H1 (cell line): Measurements from ENCODE around the gene SLC13A3. TPM values are rescaled to one million over a fixed set of nuclear protein-coding genes. Genes with fewer than 3 reads are reported as not detected.

Source experiments
- CTCF ChIA-PET: fragments of 300-600 bp; sonication (Branson Sonifier 250); formaldehyde crosslinking; loops from one replicate; lab custom pipeline; 2021; ENCODE audit not compliant: partially characterized antibody; lab: Charles Lee
- POLR2A ChIA-PET: fragments of 300-600 bp; sonication (Branson Sonifier 250); formaldehyde crosslinking; loops from one replicate; lab custom pipeline; 2021; ENCODE audit warnings: inconsistent platforms; ENCODE audit not compliant: partially characterized antibody; lab: Charles Lee
- DNase-seq, 2 experiments: peaks; one replicate each; pipeline versions ENCODE4 v3.0.0 to v3.0.0-alpha.2; 2010 to 2022; ENCODE audit warnings: low spot score in 2 of 2, low read depth in 1 of 2, mixed read lengths in 1 of 2
- FAIRE-seq: peaks from 2 replicates; lab custom pipeline; 2011; peaks lifted over from hg19 to GRCh38; lab: Jason Lieb, UNC
- H2AFZ ChIP-seq: 2 replicates; pipeline ENCODE4 v1.8.1; 2012; ENCODE audit warnings: low read length, inconsistent platforms
- H2AK5ac ChIP-seq: 2 replicates; pipeline ENCODE4 v1.6.1; 2013; ENCODE audit warnings: low read depth, low read length
- H2BK120ac ChIP-seq: replicated peaks from 2 replicates; pipeline ENCODE3; 2013; ENCODE audit warnings: low read depth, low read length, inconsistent platforms
- H2BK12ac ChIP-seq: 2 replicates; pipeline ENCODE4 v1.6.1; 2013; ENCODE audit warnings: low read depth, low read length
- H2BK15ac ChIP-seq: 2 replicates; pipeline ENCODE4 v1.6.1; 2013; ENCODE audit warnings: low read length
- H2BK20ac ChIP-seq: 2 replicates; pipeline ENCODE4 v1.6.1; 2013; ENCODE audit warnings: low read length
- H2BK5ac ChIP-seq: 2 replicates; pipeline ENCODE4 v1.6.1; 2013; ENCODE audit warnings: low read depth, low read length
- H3K14ac ChIP-seq: 2 replicates; pipeline ENCODE4 v1.6.1; 2013; ENCODE audit warnings: inconsistent platforms; ENCODE audit not compliant: insufficient read length
- H3K18ac ChIP-seq: 2 replicates; pipeline ENCODE4 v1.6.1; 2013; ENCODE audit warnings: low read length; ENCODE audit errors: extremely low read depth
- H3K23ac ChIP-seq: 2 replicates; pipeline ENCODE4 v1.6.1; 2013; ENCODE audit warnings: inconsistent platforms; ENCODE audit not compliant: insufficient read length
- H3K23me2 ChIP-seq: 2 replicates; pipeline ENCODE4 v1.6.1; 2013; ENCODE audit warnings: low read depth, low read length
- H3K27ac ChIP-seq: 2 replicates; pipeline ENCODE4 v1.6.1; 2011; ENCODE audit warnings: low read depth, low read length, inconsistent platforms
- H3K27me3 ChIP-seq, 4 experiments: replicated peaks in 1 of 4; 1 replicate in 1 of 4; 2 replicates in 3 of 4; pipeline versions ENCODE4 v1.6.1 to v1.8.1; 2011 to 2013; ENCODE audit warnings: low read length in 3 of 4, mild to moderate bottlenecking in 3 of 4, inconsistent platforms in 2 of 4, mixed read lengths in 2 of 4, moderate library complexity in 1 of 4; ENCODE audit not compliant: control insufficient read depth in 3 of 4, insufficient read depth in 3 of 4; ENCODE audit errors: extremely low read depth in 1 of 4
- H3K36me3 ChIP-seq, 4 experiments: 2 replicates each; pipeline versions ENCODE4 v1.6.1 to v1.8.1; 2011 to 2013; ENCODE audit warnings: mild to moderate bottlenecking in 4 of 4, low read length in 3 of 4, moderate library complexity in 2 of 4, control low read depth in 1 of 4, inconsistent platforms in 1 of 4; ENCODE audit not compliant: insufficient read depth in 4 of 4, control insufficient read depth in 2 of 4
- H3K4ac ChIP-seq: replicated peaks from 2 replicates; pipeline ENCODE3; 2013; ENCODE audit warnings: low read length, low read depth, mixed read lengths, inconsistent platforms; ENCODE audit not compliant: insufficient read length
- H3K4me1 ChIP-seq, 4 experiments: replicated peaks in 1 of 4; 1 replicate in 1 of 4; 2 replicates in 3 of 4; pipeline versions ENCODE4 v1.6.1 to v1.8.1; 2011 to 2013; ENCODE audit warnings: low read length in 3 of 4, inconsistent platforms in 2 of 4, mixed read lengths in 1 of 4; ENCODE audit not compliant: insufficient read depth in 4 of 4, control insufficient read depth in 3 of 4
- H3K4me2 ChIP-seq, 2 experiments: 2 replicates each; pipeline versions ENCODE4 v1.6.1 to v1.8.1; 2011 to 2013; ENCODE audit warnings: low read depth in 2 of 2, low read length in 2 of 2, control low read depth in 1 of 2, inconsistent platforms in 1 of 2, mild to moderate bottlenecking in 1 of 2; ENCODE audit not compliant: insufficient read depth in 1 of 2
- H3K4me3 ChIP-seq, 4 experiments: fragments of 200-600, 300-600 bp in 1 of 4; sonication (generic), shearing (Covaris generic), sonication (Bioruptor Twin) in 1 of 4; 2 replicates each; pipeline versions ENCODE4 v1.5.1 to v1.8.1; 2011 to 2016; ENCODE audit warnings: low read length in 4 of 4, low read depth in 3 of 4, control low read depth in 2 of 4, inconsistent platforms in 2 of 4, mild to moderate bottlenecking in 2 of 4, mixed read lengths in 1 of 4, moderate library complexity in 1 of 4; ENCODE audit not compliant: insufficient read depth in 2 of 4; ENCODE audit errors: extremely low read depth in 1 of 4
- H3K56ac ChIP-seq: replicated peaks from 2 replicates; pipeline ENCODE3; 2013; ENCODE audit warnings: low read depth, mild to moderate bottlenecking, mixed read lengths, low read length, inconsistent platforms; ENCODE audit not compliant: insufficient read length
- H3K79me1 ChIP-seq: 2 replicates; pipeline ENCODE4 v1.6.1; 2013; ENCODE audit warnings: low read depth, low read length, control low read depth
- H3K79me2 ChIP-seq, 2 experiments: 2 replicates each; pipeline versions ENCODE4 v1.6.1 to v1.8.1; 2012 to 2013; ENCODE audit warnings: low read length in 2 of 2, mild to moderate bottlenecking in 2 of 2, inconsistent platforms in 1 of 2; ENCODE audit not compliant: insufficient read depth in 2 of 2, control insufficient read depth in 1 of 2
- H3K9ac ChIP-seq, 4 experiments: replicated peaks in 1 of 4; 1 replicate in 1 of 4; 2 replicates in 3 of 4; pipeline versions ENCODE4 v1.6.1 to v1.8.1; 2011 to 2013; ENCODE audit warnings: low read depth in 3 of 4, low read length in 3 of 4, control low read depth in 2 of 4, mild to moderate bottlenecking in 2 of 4, moderate library complexity in 2 of 4, inconsistent platforms in 1 of 4; ENCODE audit errors: extremely low read depth in 1 of 4
- H3K9me3 ChIP-seq, 2 experiments: 2 replicates each; pipeline versions ENCODE4 v1.6.1 to v1.8.1; 2012 to 2013; ENCODE audit warnings: mild to moderate bottlenecking in 2 of 2, moderate library complexity in 2 of 2, control low read depth in 1 of 2, inconsistent platforms in 1 of 2, low read depth in 1 of 2, low read length in 1 of 2, mixed read lengths in 1 of 2; ENCODE audit not compliant: insufficient read depth in 2 of 2
- H4K20me1 ChIP-seq, 2 experiments: replicated peaks in 1 of 2; 2 replicates each; pipeline versions ENCODE3 to v1.8.1; 2011 to 2013; ENCODE audit warnings: inconsistent platforms in 2 of 2, low read length in 2 of 2, mild to moderate bottlenecking in 1 of 2; ENCODE audit not compliant: insufficient read depth in 2 of 2, control insufficient read depth in 1 of 2
- H4K5ac ChIP-seq: 2 replicates; pipeline ENCODE4 v1.6.1; 2013; ENCODE audit warnings: low read length, low read depth, mixed read lengths, inconsistent platforms; ENCODE audit not compliant: insufficient read length
- H4K8ac ChIP-seq: 2 replicates; pipeline ENCODE4 v1.8.0; 2013; ENCODE audit warnings: mild to moderate bottlenecking, moderate library complexity, low read length, inconsistent platforms; ENCODE audit not compliant: insufficient read depth; ENCODE audit errors: extremely low read depth
- H4K91ac ChIP-seq: replicated peaks from 2 replicates; pipeline ENCODE3; 2013; ENCODE audit warnings: low read length, mixed read lengths, inconsistent platforms; ENCODE audit not compliant: insufficient read length
- BACH1 ChIP-seq: IDR thresholded peaks from 2 replicates; pipeline ENCODE4 v1.6.1; 2012; ENCODE audit warnings: low read length, improper control_type of control experiment
- CEBPB ChIP-seq: IDR thresholded peaks from 2 replicates; pipeline ENCODE4 v1.6.1; 2012; ENCODE audit warnings: low read depth, low read length
- KDM1A ChIP-seq: fragments of 200-600, 300-600 bp; sonication (generic); IDR thresholded peaks from 2 replicates; pipeline ENCODE4 v1.7.1; 2016; ENCODE audit warnings: mild to moderate bottlenecking, low read length, borderline replicate concordance
- MAFK ChIP-seq: IDR thresholded peaks from 2 replicates; pipeline ENCODE4 v1.6.1; 2012; ENCODE audit warnings: low read depth, mild to moderate bottlenecking, improper control_type of control experiment, low read length
- NRF1 ChIP-seq: IDR thresholded peaks from 2 replicates; pipeline ENCODE4 v1.6.1; 2011; ENCODE audit warnings: mild to moderate bottlenecking, low read depth, low read length, improper control_type of control experiment
- POU5F1 ChIP-seq: IDR thresholded peaks from 2 replicates; pipeline ENCODE4 v1.6.1; 2011; ENCODE audit warnings: low read depth, mild to moderate bottlenecking, low read length, moderate library complexity
- RAD21 ChIP-seq, 2 experiments: IDR thresholded peaks in 1 of 2; conservative IDR thresholded peaks in 1 of 2; 2 replicates each; pipeline ENCODE4 v1.6.1; 2011; ENCODE audit warnings: low read depth in 2 of 2, low read length in 2 of 2, improper control_type of control experiment in 1 of 2, inconsistent platforms in 1 of 2, mild to moderate bottlenecking in 1 of 2, moderate library complexity in 1 of 2
- SP4 ChIP-seq: IDR thresholded peaks from 2 replicates; pipeline ENCODE4 v1.6.1; 2012; ENCODE audit warnings: low read length, inconsistent platforms
- SUZ12 ChIP-seq: fragments of 200-600 bp; sonication (generic); IDR thresholded peaks from 2 replicates; pipeline ENCODE4 v1.6.1; 2012; ENCODE audit warnings: mild to moderate bottlenecking, inconsistent platforms, low read length, moderate library complexity, mixed read lengths
- WGBS, 2 experiments: shearing (Covaris generic) in 1 of 2; methylation state at CpG; one replicate each; pipeline versions ENCODE4 v1.1.6 to v1.1.7; 2013 to 2015; ENCODE audit warnings: low lambda C conversion rate in 2 of 2, mixed read lengths in 2 of 2, inconsistent platforms in 1 of 2, low coverage in 1 of 2, missing lambda C conversion rate in 1 of 2; ENCODE audit not compliant: insufficient replicate concordance in 2 of 2, insufficient coverage in 1 of 2, insufficient read length in 1 of 2; ENCODE audit errors: extremely low coverage in 1 of 2, missing lambda C conversion rate in 1 of 2; 5-methylcytosine and 5-hydroxymethylcytosine counted together
- polyA plus RNA-seq, 7 experiments: library from polyadenylated mRNA; depleted of rRNA in 3 of 7; stranded (reverse) in 5 of 7; unstranded in 2 of 7; fragments of >200 nt in 5 of 7; fragments of 200-250 nt in 2 of 7; gene quantifications; 1 replicate in 5 of 7; 2 replicates in 1 of 7; 4 replicates in 1 of 7; pipeline versions ENCODE4 v1.2.1 to v1.2.3, GENCODE V29; 2011 to 2013; ENCODE audit warnings: missing spikeins in 2 of 7, mixed read lengths in 2 of 7
- total RNA-seq: library from RNA; stranded (reverse); fragmentation: NEBNext Ultra II Directional; extraction: Animal tissue kit (Norgen Biotek cat#: 25700); gene quantifications from 2 replicates; pipeline ENCODE4 v1.2.1, GENCODE V29; 2021
- TF ChIP-seq, protein P1 (sequence below), 3 experiments: IDR thresholded peaks; 1 replicate in 2 of 3; 2 replicates in 1 of 3; pipeline versions ENCODE4 v1.5.1 to v1.6.1; 2011; ENCODE audit warnings: low read length in 3 of 3, mild to moderate bottlenecking in 3 of 3, inconsistent platforms in 2 of 3, low read depth in 1 of 3, moderate library complexity in 1 of 3; ENCODE audit not compliant: insufficient read depth in 1 of 3; ENCODE audit errors: control extremely low read depth in 1 of 3
- TF ChIP-seq, protein P2 (sequence below): IDR thresholded peaks from 2 replicates; pipeline ENCODE4 v1.6.1; 2012; ENCODE audit warnings: inconsistent platforms

Gene SLC13A3
- total and polyA plus RNA-seq, 2 of the 8 experiments (the other 6 are each of a cell fraction or from before 2014, with no cell fraction given) = 9.4 to 12.6 TPM

DNA sequence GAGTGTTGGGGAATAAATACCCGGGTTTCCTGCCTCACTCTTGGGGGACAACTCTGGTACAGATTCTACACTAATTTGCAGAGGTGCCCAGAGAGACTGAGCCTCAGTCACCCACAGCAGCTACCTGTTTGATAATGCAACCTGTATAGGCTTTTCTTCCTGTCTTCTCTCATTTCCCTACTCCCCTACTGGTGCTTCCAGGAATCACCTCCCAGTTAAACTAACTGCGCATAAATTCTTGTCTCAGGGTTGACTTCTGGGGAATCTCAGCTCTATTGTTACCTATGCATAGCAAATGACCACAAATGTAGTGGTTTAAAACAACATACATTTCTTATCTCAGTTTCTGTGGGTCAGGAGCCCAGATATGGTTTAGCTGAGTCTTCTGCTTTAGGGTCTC, 112.1 kb downstream of the SLC13A3 start:
- no peak overlapping the region for H3K4ac ChIP-seq
- H3K14ac ChIP-seq = no peak overlapping the region
- H3K56ac ChIP-seq = no peak overlapping the region
- ChIA-PET POLR2A (interaction anchor here (0.8 to 1.3 kb wide), 3 partner anchors 10 to 15 kb away, joined by 3 read pairs; no protein-coding TSS in a partner anchor), CTCF (interaction anchor here (0.8 to 7.3 kb wide), 18 partner anchors 10 to 158 kb away, joined by 3 to 48 read pairs (median 4); partner anchors contain the start of gene OCSTAMP)
- no peak overlapping the region for H2AFZ ChIP-seq
- H3K9ac ChIP-seq = no peak overlapping the region
- H3K27ac ChIP-seq = no peak overlapping the region
- 0 out of 2 replicates have a peak overlapping the region, but pooled peaks have one; percentile 35 for H2BK20ac ChIP-seq
- H4K8ac ChIP-seq = no peak overlapping the region
- H3K9me3 ChIP-seq = no peaks in the 10 kb centered on the region
- H3K4me1 ChIP-seq = peaks cover 0 to 5% (median 2%) of the 10 kb centered on the region in 4 experiments; a peak in 2 of 7 replicates
- WGBS, 2 experiments = 75% methylated on average over 2 of the region's 2 CpGs; no CpG with 5 or more reads in 1 of the 2 experiments
- no peak overlapping the region for H4K5ac ChIP-seq
- H2AK5ac ChIP-seq = no peak overlapping the region
- H4K20me1 ChIP-seq = no peaks in the 10 kb centered on the region
- no peak overlapping the region for H3K4me3 ChIP-seq
- FAIRE-seq = peak; percentile 58
- H3K23me2 ChIP-seq = no peaks in the 10 kb centered on the region
- H3K79me2 ChIP-seq = no peaks in the 10 kb centered on the region
- H3K18ac ChIP-seq = no peak overlapping the region
- H4K91ac ChIP-seq = no peak overlapping the region
- no peak overlapping the region for H2BK5ac ChIP-seq
- H2BK12ac ChIP-seq = no peak overlapping the region
- H3K79me1 ChIP-seq = no peaks in the 10 kb centered on the region
- no peak overlapping the region for H3K23ac ChIP-seq
- no peak for DNase-seq
- H2BK120ac ChIP-seq = no peak overlapping the region
- H3K4me2 ChIP-seq = peak overlapping the region in 1 of 2 experiments; percentile 23; a peak in 1 of 4 replicates
- H2BK15ac ChIP-seq = no peak overlapping the region
- H3K27me3 ChIP-seq = no peaks in the 10 kb centered on the region
- H3K36me3 ChIP-seq = no peaks in the 10 kb centered on the region
- TF ChIP-seq BACH1 = no peak
- TF ChIP-seq MAFK = no peak
- TF ChIP-seq KDM1A = no peak
- no peak for TF ChIP-seq SP4
- TF ChIP-seq RAD21 (IDR thresholded peaks at IDR 0.05 in 1 of 2, conservative IDR thresholded peaks at IDR 0.05 in 1 of 2; ENCODE audit: low read depth in 2 of 2, low read length in 2 of 2) = peak; percentile 15 to 42; a peak in 1 of 4 replicates
- TF ChIP-seq, protein P1, sequence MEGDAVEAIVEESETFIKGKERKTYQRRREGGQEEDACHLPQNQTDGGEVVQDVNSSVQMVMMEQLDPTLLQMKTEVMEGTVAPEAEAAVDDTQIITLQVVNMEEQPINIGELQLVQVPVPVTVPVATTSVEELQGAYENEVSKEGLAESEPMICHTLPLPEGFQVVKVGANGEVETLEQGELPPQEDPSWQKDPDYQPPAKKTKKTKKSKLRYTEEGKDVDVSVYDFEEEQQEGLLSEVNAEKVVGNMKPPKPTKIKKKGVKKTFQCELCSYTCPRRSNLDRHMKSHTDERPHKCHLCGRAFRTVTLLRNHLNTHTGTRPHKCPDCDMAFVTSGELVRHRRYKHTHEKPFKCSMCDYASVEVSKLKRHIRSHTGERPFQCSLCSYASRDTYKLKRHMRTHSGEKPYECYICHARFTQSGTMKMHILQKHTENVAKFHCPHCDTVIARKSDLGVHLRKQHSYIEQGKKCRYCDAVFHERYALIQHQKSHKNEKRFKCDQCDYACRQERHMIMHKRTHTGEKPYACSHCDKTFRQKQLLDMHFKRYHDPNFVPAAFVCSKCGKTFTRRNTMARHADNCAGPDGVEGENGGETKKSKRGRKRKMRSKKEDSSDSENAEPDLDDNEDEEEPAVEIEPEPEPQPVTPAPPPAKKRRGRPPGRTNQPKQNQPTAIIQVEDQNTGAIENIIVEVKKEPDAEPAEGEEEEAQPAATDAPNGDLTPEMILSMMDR (IDR thresholded peaks at IDR 0.05; ENCODE audit: control extremely low read depth in 1 of 3, insufficient read depth in 1 of 3, low read depth in 1 of 3, low read length in 3 of 3) = peak in 2 of 3 experiments; percentile 37 to 56; a peak in 3 of 4 replicates
- no peak for TF ChIP-seq CEBPB
- TF ChIP-seq, protein P2, sequence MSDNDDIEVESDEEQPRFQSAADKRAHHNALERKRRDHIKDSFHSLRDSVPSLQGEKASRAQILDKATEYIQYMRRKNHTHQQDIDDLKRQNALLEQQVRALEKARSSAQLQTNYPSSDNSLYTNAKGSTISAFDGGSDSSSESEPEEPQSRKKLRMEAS = no peak
- no peak for TF ChIP-seq SUZ12
- no peak for TF ChIP-seq POU5F1
- TF ChIP-seq NRF1 = no peak
